OCI-LY3 (cell line): ENCODE measurements around the gene VAMP8.
"Not testable (repeated sequence)": the region's sequence is repeated elsewhere in the genome, so short reads cannot be mapped to it uniquely, and the experiment has no call there.

Experiments used
- H2AFZ ChIP-seq: fragments of 200-600, 300-600 bp; shearing (Covaris generic); 2 replicates; pipeline ENCODE4 v1.6.0; 2014; ENCODE audit warnings: antibody characterized with exemption, low read depth, low read length
- H3K27ac ChIP-seq: fragments of 200-600, 300-600 bp; sonication (generic); 2 replicates; pipeline ENCODE4 v1.5.1; 2014; ENCODE audit warnings: mild to moderate bottlenecking, low read length, moderate library complexity, mixed read lengths
- H3K27me3 ChIP-seq: fragments of 200-600, 300-600 bp; sonication (generic); 2 replicates; pipeline ENCODE4 v1.6.1; 2014; ENCODE audit warnings: low read depth, low read length, mixed read lengths
- H3K36me3 ChIP-seq: fragments of 200-600, 300-600 bp; sonication (generic); replicated peaks from 2 replicates; pipeline ENCODE3; 2014; ENCODE audit warnings: low read depth, low read length, mixed read lengths
- H3K4me1 ChIP-seq: fragments of 300-600, 200-600 bp; sonication (generic); 2 replicates; pipeline ENCODE4 v1.6.1; 2014; ENCODE audit warnings: low read length, mixed read lengths
- H3K4me2 ChIP-seq: fragments of 200-600, 300-600 bp; sonication (generic); 2 replicates; pipeline ENCODE4 v1.6.1; 2014; ENCODE audit warnings: low read length, mixed read lengths
- H3K4me3 ChIP-seq: fragments of 300-600, 200-600 bp; sonication (generic); 2 replicates; pipeline ENCODE4 v1.5.1; 2014; ENCODE audit warnings: antibody characterized with exemption, mild to moderate bottlenecking, low read length, moderate library complexity
- H3K79me2 ChIP-seq: fragments of 300-600, 200-600 bp; shearing (Covaris generic); 2 replicates; pipeline ENCODE4 v1.6.1; 2014; ENCODE audit warnings: mild to moderate bottlenecking, low read length, mixed read lengths
- H3K9ac ChIP-seq: fragments of 300-600, 200-600 bp; shearing (Covaris generic); 2 replicates; pipeline ENCODE4 v1.6.0; 2014; ENCODE audit warnings: mild to moderate bottlenecking, low read length, moderate library complexity
- H3K9me3 ChIP-seq: fragments of 200-600, 300-600 bp; shearing (Covaris generic); 2 replicates; pipeline ENCODE4 v1.6.1; 2014; ENCODE audit warnings: low read length, mixed read lengths; ENCODE audit not compliant: insufficient read depth
- H4K20me1 ChIP-seq: fragments of 200-600, 300-600 bp; sonication (generic); 2 replicates; pipeline ENCODE4 v1.6.1; 2016; ENCODE audit warnings: low read length, mixed read lengths; ENCODE audit not compliant: insufficient read depth
- EZH2phosphoT487 ChIP-seq: fragments of 200-600 bp; shearing (Covaris generic); IDR thresholded peaks from 2 replicates; pipeline ENCODE4 v1.6.1; 2018; ENCODE audit warnings: antibody characterized with exemption, mixed run types, low read depth
- TF ChIP-seq, protein P1 (sequence below): fragments of 200-600, 300-600 bp; sonication (generic); IDR thresholded peaks from 2 replicates; pipeline ENCODE4 v1.5.1; 2014; ENCODE audit warnings: antibody characterized with exemption, low read length, low read depth

The VAMP8 gene

DNA sequence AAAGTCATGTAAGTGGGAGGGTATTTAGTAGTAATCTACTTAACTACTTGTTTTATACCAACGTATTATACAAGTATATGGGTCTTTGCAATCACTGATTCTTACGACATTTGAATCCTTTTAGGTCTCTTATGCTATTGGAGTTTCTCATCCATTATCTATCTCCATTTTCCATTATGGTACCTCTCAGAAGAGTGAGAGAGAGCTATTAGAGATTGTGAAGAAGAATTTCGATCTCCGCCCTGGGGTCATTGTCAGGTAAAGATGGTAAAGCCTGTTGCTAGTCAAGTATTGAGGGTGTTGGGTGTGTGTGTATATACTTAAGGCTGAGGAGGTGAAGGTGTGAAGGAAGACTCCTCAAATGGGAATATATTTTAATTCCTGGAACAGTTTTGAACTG, 34.6 kb upstream of the VAMP8 start:
- Histone ChIP-seq H3K9ac (no peak overlapping the region), H3K27me3 (no peaks in the 10 kb centered on the region), H3K9me3 (no peaks in the 10 kb centered on the region), H3K4me2 (no peak overlapping the region), H4K20me1 (peaks cover 39% of the 10 kb centered on the region), H3K27ac (no peak overlapping the region), H3K79me2 (peaks cover 55% of the 10 kb centered on the region), H2AFZ (no peak overlapping the region), H3K36me3 (peaks cover 52% of the 10 kb centered on the region), H3K4me1 (peaks cover 16% of the 10 kb centered on the region), H3K4me3 (no peak overlapping the region)
- no peak for TF ChIP-seq EZH2phosphoT487
- TF ChIP-seq, protein P1, sequence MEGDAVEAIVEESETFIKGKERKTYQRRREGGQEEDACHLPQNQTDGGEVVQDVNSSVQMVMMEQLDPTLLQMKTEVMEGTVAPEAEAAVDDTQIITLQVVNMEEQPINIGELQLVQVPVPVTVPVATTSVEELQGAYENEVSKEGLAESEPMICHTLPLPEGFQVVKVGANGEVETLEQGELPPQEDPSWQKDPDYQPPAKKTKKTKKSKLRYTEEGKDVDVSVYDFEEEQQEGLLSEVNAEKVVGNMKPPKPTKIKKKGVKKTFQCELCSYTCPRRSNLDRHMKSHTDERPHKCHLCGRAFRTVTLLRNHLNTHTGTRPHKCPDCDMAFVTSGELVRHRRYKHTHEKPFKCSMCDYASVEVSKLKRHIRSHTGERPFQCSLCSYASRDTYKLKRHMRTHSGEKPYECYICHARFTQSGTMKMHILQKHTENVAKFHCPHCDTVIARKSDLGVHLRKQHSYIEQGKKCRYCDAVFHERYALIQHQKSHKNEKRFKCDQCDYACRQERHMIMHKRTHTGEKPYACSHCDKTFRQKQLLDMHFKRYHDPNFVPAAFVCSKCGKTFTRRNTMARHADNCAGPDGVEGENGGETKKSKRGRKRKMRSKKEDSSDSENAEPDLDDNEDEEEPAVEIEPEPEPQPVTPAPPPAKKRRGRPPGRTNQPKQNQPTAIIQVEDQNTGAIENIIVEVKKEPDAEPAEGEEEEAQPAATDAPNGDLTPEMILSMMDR, result no peak

DNA sequence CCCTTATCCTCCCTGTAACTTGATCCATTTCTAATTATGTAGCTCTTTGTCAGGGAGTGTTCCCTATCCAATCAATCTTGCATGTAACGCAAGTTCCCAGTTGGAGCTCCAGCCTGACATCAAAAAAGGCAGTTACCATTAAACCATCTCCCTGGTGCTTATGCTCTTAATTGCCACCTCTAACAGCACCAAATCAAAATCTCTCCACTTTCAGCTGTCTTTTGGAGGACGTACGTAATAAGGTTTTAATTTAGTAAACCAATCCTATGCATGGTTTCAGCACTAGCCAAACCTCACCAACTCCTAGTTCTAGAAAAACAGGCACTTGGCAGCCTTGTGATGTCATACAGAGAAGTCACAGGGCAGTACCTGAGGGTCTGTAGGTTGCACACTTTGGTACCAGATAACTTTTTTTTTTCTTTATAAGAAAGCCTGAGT, 33.1 kb upstream of the VAMP8 start:
- H3K27ac ChIP-seq, H3K27me3 ChIP-seq, H2AFZ ChIP-seq, H3K4me3 ChIP-seq, H3K9me3 ChIP-seq, H3K9ac ChIP-seq, H3K4me2 ChIP-seq: not testable (repeated sequence)
- H3K4me1 ChIP-seq, result peaks cover 16% of the 10 kb centered on the region
- H4K20me1 ChIP-seq, result peaks cover 39% of the 10 kb centered on the region
- H3K36me3 ChIP-seq, result peaks cover 55% of the 10 kb centered on the region
- peaks cover 40% of the 10 kb centered on the region for H3K79me2 ChIP-seq

DNA sequence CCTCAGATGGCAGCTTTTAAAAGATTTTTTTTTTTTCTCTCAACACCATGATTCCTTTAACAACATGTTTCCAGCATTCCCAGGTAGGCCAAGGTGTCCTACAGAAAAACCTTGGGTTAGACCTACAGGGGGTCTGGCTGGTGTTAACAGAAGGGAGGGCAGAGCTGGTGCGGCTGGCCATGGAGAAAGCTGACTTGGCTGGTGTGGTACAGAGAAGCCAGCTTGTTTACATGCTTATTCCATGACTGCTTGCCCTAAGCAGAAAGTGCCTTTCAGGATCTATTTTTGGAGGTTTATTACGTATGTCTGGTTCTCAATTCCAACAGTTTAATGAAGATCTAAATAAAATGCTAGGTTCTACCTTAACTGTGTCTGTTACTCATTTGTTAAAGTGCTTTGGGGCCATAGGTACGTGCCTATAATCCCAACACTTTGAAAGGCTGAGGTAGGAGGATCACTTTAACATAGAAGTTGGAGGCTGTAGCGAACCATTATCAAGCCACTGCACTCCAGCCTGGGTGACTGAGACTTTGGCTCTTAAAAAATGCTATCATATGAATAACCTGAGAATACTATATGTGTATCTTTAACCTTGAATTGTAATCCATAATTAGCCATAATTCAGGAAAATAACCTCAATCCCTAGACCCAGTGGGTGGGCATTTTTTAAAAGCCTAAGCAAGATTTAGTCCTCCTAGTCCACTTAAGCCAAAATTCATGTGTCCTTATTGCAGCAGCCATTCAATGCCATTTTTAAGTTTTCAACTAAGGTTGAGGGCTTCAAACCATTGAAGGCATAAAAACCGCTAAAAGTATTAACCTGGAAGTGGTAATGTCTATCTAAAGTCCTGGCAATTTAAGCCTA, 32.2 kb upstream of the VAMP8 start:
- peaks cover 16% of the 10 kb centered on the region for H3K4me1 ChIP-seq
- not testable (repeated sequence) for H2AFZ ChIP-seq, H3K9me3 ChIP-seq, H3K4me2 ChIP-seq, H3K9ac ChIP-seq, H3K4me3 ChIP-seq, H3K27me3 ChIP-seq, H3K27ac ChIP-seq
- peaks cover 31% of the 10 kb centered on the region for H3K79me2 ChIP-seq
- H3K36me3 ChIP-seq, result peaks cover 54% of the 10 kb centered on the region
- peaks cover 34% of the 10 kb centered on the region for H4K20me1 ChIP-seq

DNA sequence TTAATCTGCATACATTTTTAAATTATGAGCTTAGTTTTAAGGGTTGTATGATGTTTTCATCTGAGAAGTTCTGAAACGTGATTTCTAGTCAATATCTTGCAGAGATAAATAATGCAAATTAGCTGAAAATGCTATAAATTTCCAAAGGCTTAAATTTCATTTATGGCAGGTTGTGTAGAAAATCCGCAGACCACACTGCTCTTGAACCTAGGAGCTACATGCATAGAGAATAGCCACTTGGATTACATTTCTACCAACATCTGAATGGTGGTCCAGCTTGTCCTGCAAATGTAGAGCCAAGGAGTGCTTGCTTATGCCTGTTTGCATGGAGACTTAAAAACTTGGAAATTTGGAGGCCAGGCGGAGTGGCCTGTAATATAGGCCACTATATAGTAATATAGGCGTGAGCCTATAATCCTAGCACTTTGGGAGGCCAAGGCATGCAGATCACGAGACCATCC, 31.6 kb upstream of the VAMP8 start:
- Histone ChIP-seq H3K4me3 (no peak overlapping the region), H4K20me1 (peaks cover 27% of the 10 kb centered on the region), H3K27me3 (no peaks in the 10 kb centered on the region), H3K27ac (no peak overlapping the region), H3K4me1 (peaks cover 12% of the 10 kb centered on the region), H3K9me3 (no peaks in the 10 kb centered on the region), H3K79me2 (peaks cover 25% of the 10 kb centered on the region), H2AFZ (no peak overlapping the region), H3K9ac (no peak overlapping the region), H3K36me3 (peaks cover 54% of the 10 kb centered on the region), H3K4me2 (no peak overlapping the region)
- TF ChIP-seq EZH2phosphoT487, result no peak
- TF ChIP-seq, protein P1, result no peak
